ENCODE data around the gene PIGP. TPM values are rescaled to one million over a fixed set of nuclear protein-coding genes. Genes with fewer than 3 reads are reported as not detected.

Gene PIGP
- total and polyA plus RNA-seq, 10 of the 15 experiments (the other 5 are each of a cell fraction or from before 2014, with no cell fraction given): 17.0 to 65.0 (median 29.5) TPM

GRCh38 chr21:37072274-37072987 is 440 bp downstream of the PIGP start (continued):
- TF ChIP-seq CEBPZ (IDR thresholded peaks at IDR 0.05; ENCODE audit: low read depth, low read length) (no peak), CHD2 (IDR thresholded peaks at IDR 0.05; ENCODE audit: borderline replicate concordance, low read depth, low read length) (no peak), CREM (IDR thresholded peaks at IDR 0.05; ENCODE audit: low read depth) (0 out of 2 replicates have a peak, but pooled peaks have one; percentile 7), IRF4 (IDR thresholded peaks at IDR 0.05; ENCODE audit: low read depth, low read length) (no peak), SIN3A (IDR thresholded peaks at IDR 0.05; ENCODE audit: low read depth, low read length) (no peak), TCF7 (IDR thresholded peaks at IDR 0.05; ENCODE audit: borderline replicate concordance) (no peak), USF1 (IDR thresholded peaks at IDR 0.05; ENCODE audit: borderline replicate concordance, extremely low read length, insufficient read depth, low read depth, low read length) (no peak), BRCA1 (IDR thresholded peaks at IDR 0.05; ENCODE audit: low read depth, low read length) (no peak), MEF2A (IDR thresholded peaks at IDR 0.05; ENCODE audit: insufficient read depth, low read depth, low read length) (no peak), PAX5 (IDR thresholded peaks at IDR 0.05; ENCODE audit: borderline replicate concordance, low read depth, low read length) (no peak), YY1 (IDR thresholded peaks at IDR 0.05; ENCODE audit: low read depth, low read length) (peak; percentile 52), POLR2AphosphoS2 (IDR thresholded peaks at IDR 0.05; ENCODE audit: low read depth, low read length) (no peak; the same call in 1 of the 2 replicates), HSF1 (IDR thresholded peaks at IDR 0.05; ENCODE audit: low read depth, low read length) (no peak), ZBTB40 (IDR thresholded peaks at IDR 0.05; ENCODE audit: borderline replicate concordance) (no peak), ZBED1 (IDR thresholded peaks at IDR 0.05; ENCODE audit: borderline replicate concordance) (no peak), SP1 (IDR thresholded peaks at IDR 0.05; ENCODE audit: low read depth, low read length) (no peak)
